IMR-90 (cell line): ENCODE results near the gene NEURL1B. TPM values are rescaled to one million over a fixed set of nuclear protein-coding genes. Genes with fewer than 3 reads are reported as not detected.

ENCODE experiments used
- ATAC-seq: fragments of 200-7000 bp; cut with Tn5 transposase; 2 replicates; pipeline ENCODE4 v1.9.1; 2020; ENCODE audit warnings: low read depth, mild to moderate bottlenecking, moderate library complexity
- BruUV-seq: library from RNA; stranded (reverse); fragments of 400-500 nt; replicated peaks from 2 replicates; lab custom pipeline; 2021; lab: Mats Ljungman, UMichigan
- CTCF ChIA-PET: fragments of 300-600 bp; formaldehyde crosslinking; extraction: SDS; loops from one replicate; lab custom pipeline; 2021; ENCODE audit warnings: antibody characterized with exemption; lab: Yijun Ruan, JAX
- POLR2A ChIA-PET: fragments of 300-600 bp; sonication (Branson Sonifier 250); formaldehyde crosslinking; loops from one replicate; lab custom pipeline; 2022; ENCODE audit warnings: antibody characterized with exemption; ENCODE audit not compliant: unreplicated experiment; lab: Charles Lee
- DNase-seq: peaks from one replicate; pipeline ENCODE4 v3.0.0; 2013
- H2AFZ ChIP-seq: replicated peaks from 2 replicates; pipeline ENCODE3; 2013; ENCODE audit warnings: low read length, mild to moderate bottlenecking; ENCODE audit not compliant: poor library complexity
- H2AK5ac ChIP-seq: 2 replicates; pipeline ENCODE4 v1.6.1; 2013; ENCODE audit warnings: low read depth, low read length, inconsistent platforms
- H2AK9ac ChIP-seq: replicated peaks from 2 replicates; pipeline ENCODE3; 2013; ENCODE audit warnings: mild to moderate bottlenecking, low read depth, low read length, moderate library complexity; ENCODE audit not compliant: poor library complexity
- H2BK120ac ChIP-seq: 2 replicates; pipeline ENCODE4 v1.6.1; 2013; ENCODE audit warnings: low read depth, low read length, inconsistent platforms
- H2BK15ac ChIP-seq: 3 replicates; pipeline ENCODE4 v1.6.1; 2013; ENCODE audit warnings: low read depth, low read length, inconsistent platforms
- H2BK20ac ChIP-seq: 2 replicates; pipeline ENCODE4 v1.6.1; 2013; ENCODE audit warnings: low read depth, mild to moderate bottlenecking, inconsistent platforms, low read length, moderate library complexity
- H2BK5ac ChIP-seq: 2 replicates; pipeline ENCODE4 v1.6.1; 2013; ENCODE audit warnings: mild to moderate bottlenecking, low read depth, low read length, inconsistent platforms; ENCODE audit not compliant: poor library complexity, severe bottlenecking
- H3K14ac ChIP-seq: replicated peaks from 2 replicates; pipeline ENCODE4 v1.6.1; 2013; ENCODE audit warnings: low read depth, low read length, inconsistent platforms
- H3K18ac ChIP-seq: 2 replicates; pipeline ENCODE4 v1.6.1; 2013; ENCODE audit warnings: low read depth, low read length, control low read depth
- H3K23ac ChIP-seq: 2 replicates; pipeline ENCODE4 v1.6.1; 2013; ENCODE audit warnings: low read depth, low read length, inconsistent platforms
- H3K27ac ChIP-seq: 2 replicates; pipeline ENCODE4 v1.5.1; 2013; ENCODE audit warnings: mild to moderate bottlenecking, control low read depth, low read length; ENCODE audit not compliant: insufficient read depth
- H3K27me3 ChIP-seq: 2 replicates; pipeline ENCODE4 v1.6.1; 2013; ENCODE audit warnings: low read length; ENCODE audit not compliant: control insufficient read depth, insufficient read depth
- H3K36me3 ChIP-seq: 2 replicates; pipeline ENCODE4 v1.6.1; 2013; ENCODE audit warnings: low read length, mixed read lengths; ENCODE audit not compliant: control insufficient read depth, insufficient read depth
- H3K4ac ChIP-seq: 2 replicates; pipeline ENCODE4 v1.6.1; 2013; ENCODE audit warnings: low read depth, low read length, inconsistent platforms
- H3K4me1 ChIP-seq: 2 replicates; pipeline ENCODE4 v1.6.1; 2013; ENCODE audit warnings: low read length, mixed read lengths; ENCODE audit not compliant: control insufficient read depth, insufficient read depth
- H3K4me2 ChIP-seq: 2 replicates; pipeline ENCODE4 v1.6.1; 2013; ENCODE audit warnings: low read depth, mild to moderate bottlenecking, control low read depth, low read length, moderate library complexity
- H3K4me3 ChIP-seq: 2 replicates; pipeline ENCODE4 v1.5.1; 2013; ENCODE audit warnings: low read depth, mild to moderate bottlenecking, control low read depth, low read length, moderate library complexity; ENCODE audit not compliant: insufficient read depth
- H3K56ac ChIP-seq: 2 replicates; pipeline ENCODE4 v1.6.1; 2013; ENCODE audit warnings: low read length, inconsistent platforms; ENCODE audit not compliant: insufficient read depth; ENCODE audit errors: extremely low read depth
- H3K79me1 ChIP-seq, 2 experiments: 2 replicates each; pipeline ENCODE4 v1.6.1; 2013; ENCODE audit warnings: low read length in 2 of 2, inconsistent platforms in 1 of 2, low read depth in 1 of 2
- H3K9ac ChIP-seq: 2 replicates; pipeline ENCODE4 v1.6.1; 2013; ENCODE audit warnings: low read depth, low read length, control low read depth
- H3K9me1 ChIP-seq: 2 replicates; pipeline ENCODE4 v1.6.1; 2013; ENCODE audit warnings: low read length, inconsistent platforms; ENCODE audit not compliant: insufficient read depth
- H3K9me3 ChIP-seq: 2 replicates; pipeline ENCODE4 v1.6.1; 2013; ENCODE audit warnings: low read length; ENCODE audit not compliant: control insufficient read depth, insufficient read depth
- H4K20me1 ChIP-seq: 2 replicates; pipeline ENCODE4 v1.6.1; 2013; ENCODE audit warnings: low read length, inconsistent platforms; ENCODE audit not compliant: insufficient read depth
- H4K5ac ChIP-seq: 2 replicates; pipeline ENCODE4 v1.6.1; 2013; ENCODE audit warnings: mild to moderate bottlenecking, low read depth, low read length, control low read depth
- H4K8ac ChIP-seq, 2 experiments: 2 replicates each; pipeline ENCODE4 v1.6.1; 2013; ENCODE audit warnings: low read depth in 2 of 2, low read length in 2 of 2, control low read depth in 1 of 2, inconsistent platforms in 1 of 2
- H4K91ac ChIP-seq: 2 replicates; pipeline ENCODE4 v1.6.1; 2013; ENCODE audit warnings: low read depth, low read length, inconsistent platforms; ENCODE audit not compliant: insufficient read depth
- BHLHE40 ChIP-seq: fragments of 150-350 bp; IDR thresholded peaks from 2 replicates; pipeline ENCODE4 v1.6.1; 2016; ENCODE audit warnings: mild to moderate bottlenecking, low read depth, low read length
- FOS ChIP-seq: fragments of 150-350 bp; IDR thresholded peaks from 2 replicates; pipeline ENCODE4 v1.6.1; 2016; ENCODE audit warnings: low read depth, low read length
- MXI1 ChIP-seq: IDR thresholded peaks from 2 replicates; pipeline ENCODE4 v1.6.1; 2012; ENCODE audit warnings: low read depth, mild to moderate bottlenecking, low read length, moderate library complexity, borderline replicate concordance
- NFE2L2 ChIP-seq: fragments of 150-350 bp; IDR thresholded peaks from 2 replicates; pipeline ENCODE4 v1.6.1; 2016; ENCODE audit warnings: low read depth, mild to moderate bottlenecking, low read length
- POLR2A ChIP-seq: IDR thresholded peaks from 2 replicates; pipeline ENCODE4 v1.6.1; 2012; ENCODE audit warnings: mild to moderate bottlenecking, low read depth, low read length
- SMC3 ChIP-seq: fragments of 150-350 bp; IDR thresholded peaks from 2 replicates; pipeline ENCODE4 v1.6.1; 2016; ENCODE audit warnings: low read depth, mild to moderate bottlenecking, antibody characterized with exemption, low read length, moderate library complexity
- WGBS, 2 experiments: methylation state at CpG; one replicate each; pipeline versions ENCODE4 v1.1.5 to v1.1.7; 2013; ENCODE audit warnings: missing lambda C conversion rate in 2 of 2; ENCODE audit not compliant: insufficient read length in 1 of 2; ENCODE audit errors: extremely low coverage in 2 of 2; 5-methylcytosine and 5-hydroxymethylcytosine counted together
- dilution Hi-C: fragments of 300-500 bp; cut with HindIII; formaldehyde crosslinking; loops from one replicate; pipeline ENCODE4 v1.14.3; 2018; ENCODE audit warnings: low sequenced_read_pairs; ENCODE audit not compliant: unreplicated experiment
- in situ Hi-C: fragments of 300-500 bp; cut with MboI; formaldehyde crosslinking; loops from 3 replicates; pipeline ENCODE4 v1.14.3; 2019; ENCODE audit warnings: low sequenced_read_pairs, inconsistent platforms, mixed read lengths
- intact Hi-C: fragments of 100-400 bp; cut with micrococcal nuclease; formaldehyde crosslinking; loops from 2 replicates; pipeline ENCODE4 v1.10.0; 2022
- polyA plus RNA-seq, 3 experiments: library from polyadenylated mRNA; depleted of rRNA; stranded (reverse); fragments of >200 nt; gene quantifications; 2 replicates each; pipeline ENCODE4 v1.2.3, GENCODE V29; 2012; ENCODE audit warnings: low replicate concordance in 1 of 3
- total RNA-seq: library from RNA; depleted of rRNA; stranded (reverse); fragments of >200 nt; gene quantifications from 2 replicates; pipeline ENCODE4 v1.2.3, GENCODE V29; 2012
- TF ChIP-seq, protein P1 (sequence below): fragments of 150-350 bp; IDR thresholded peaks from 2 replicates; pipeline ENCODE4 v1.6.1; 2016; ENCODE audit warnings: low read depth, mild to moderate bottlenecking, low read length, moderate library complexity, borderline replicate concordance

Gene NEURL1B
- total and polyA plus RNA-seq, 2 of the 4 experiments (the other 2 are of a cell fraction): 1.8 to 2.8 TPM

DNA sequence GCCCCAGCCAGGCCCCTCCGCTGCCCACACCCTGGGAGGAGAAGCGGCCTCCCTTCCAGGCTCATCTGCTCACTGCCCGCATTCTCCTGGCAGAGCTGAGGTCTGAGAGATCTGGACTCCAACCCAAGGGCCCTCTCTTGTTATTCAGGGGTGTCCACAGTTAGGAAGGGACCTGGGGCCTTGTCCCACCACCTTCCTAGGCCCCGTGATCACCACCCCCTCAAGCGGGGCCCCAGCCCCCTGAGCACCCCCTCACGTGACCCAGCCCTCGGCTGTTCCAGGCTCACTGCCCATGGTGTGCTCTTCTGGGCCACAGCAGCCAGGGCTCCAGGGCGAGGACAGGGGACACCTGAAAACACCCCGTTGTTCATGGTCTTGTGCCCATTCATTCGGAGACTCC, 48.7 kb downstream of the NEURL1B start:
- peaks cover 5% of the 10 kb centered on the region; the same call in 1 of the 2 replicates for H3K4me1 ChIP-seq
- no peaks in the 10 kb centered on the region for H3K9me3 ChIP-seq
- no peak overlapping the region for H3K18ac ChIP-seq
- H3K4ac ChIP-seq: no peak overlapping the region
- no peaks in the 10 kb centered on the region for H3K79me1 ChIP-seq
- H2BK20ac ChIP-seq: no peak overlapping the region
- no peak overlapping the region for H2AK5ac ChIP-seq
- intact Hi-C loops (no loop called here), dilution Hi-C loops (no loop called here), in situ Hi-C loops (no loop called here)
- no peak overlapping the region for H3K56ac ChIP-seq
- ChIA-PET POLR2A (no interaction called here), CTCF (no interaction called here)
- H3K23ac ChIP-seq: no peak overlapping the region
- peaks cover 3% of the 10 kb centered on the region; the same call in 1 of the 2 replicates for H3K9me1 ChIP-seq
- ATAC-seq (no peak), DNase-seq (no peak)
- H4K8ac ChIP-seq: no peak overlapping the region
- no peak overlapping the region for H3K4me3 ChIP-seq
- no peak overlapping the region for H4K5ac ChIP-seq
- H4K91ac ChIP-seq: no peak overlapping the region
- no peaks in the 10 kb centered on the region for H3K27me3 ChIP-seq
- no TSS peak for BruUV-seq
- H3K9ac ChIP-seq: no peak overlapping the region
- WGBS, 2 experiments: 100% methylated on average over 3 of the region's 10 CpGs; no CpG with 5 or more reads in 1 of the 2 experiments
- no peak overlapping the region for H2AFZ ChIP-seq
- H3K14ac ChIP-seq: no peak overlapping the region
- H2BK5ac ChIP-seq: no peak overlapping the region
- no peak overlapping the region for H2AK9ac ChIP-seq
- H2BK15ac ChIP-seq: no peak overlapping the region
- H2BK120ac ChIP-seq: no peak overlapping the region
- TF ChIP-seq, protein P1, sequence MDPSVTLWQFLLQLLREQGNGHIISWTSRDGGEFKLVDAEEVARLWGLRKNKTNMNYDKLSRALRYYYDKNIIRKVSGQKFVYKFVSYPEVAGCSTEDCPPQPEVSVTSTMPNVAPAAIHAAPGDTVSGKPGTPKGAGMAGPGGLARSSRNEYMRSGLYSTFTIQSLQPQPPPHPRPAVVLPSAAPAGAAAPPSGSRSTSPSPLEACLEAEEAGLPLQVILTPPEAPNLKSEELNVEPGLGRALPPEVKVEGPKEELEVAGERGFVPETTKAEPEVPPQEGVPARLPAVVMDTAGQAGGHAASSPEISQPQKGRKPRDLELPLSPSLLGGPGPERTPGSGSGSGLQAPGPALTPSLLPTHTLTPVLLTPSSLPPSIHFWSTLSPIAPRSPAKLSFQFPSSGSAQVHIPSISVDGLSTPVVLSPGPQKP: no peak
- TF ChIP-seq BHLHE40: no peak
- TF ChIP-seq POLR2A: no peak
- no peak for TF ChIP-seq NFE2L2
- no peak for TF ChIP-seq MXI1
- no peak for TF ChIP-seq FOS
- no peak for TF ChIP-seq SMC3
- H3K4me2 ChIP-seq: no peak overlapping the region
- no peak overlapping the region for H3K27ac ChIP-seq
- no peaks in the 10 kb centered on the region for H4K20me1 ChIP-seq
- H3K36me3 ChIP-seq: no peaks in the 10 kb centered on the region; the same call in 1 of the 2 replicates
